Osteocyte (in vitro differentiated cells): Measurements from ENCODE around the gene SOX18. TPM values are rescaled to one million over a fixed set of nuclear protein-coding genes. Genes with fewer than 3 reads are reported as not detected.

Experiments used
- DNase-seq: peaks from one replicate; pipeline ENCODE4 v3.0.0; 2021; ENCODE audit warnings: mixed read lengths; ENCODE audit not compliant: unreplicated experiment; ENCODE audit errors: extremely low spot score
- H3K27ac Mint-ChIP-seq: one replicate; pipeline ENCODE4 v1.8.0; 2021; ENCODE audit warnings: mild to moderate bottlenecking, mixed read lengths; ENCODE audit not compliant: unreplicated experiment
- H3K27me3 Mint-ChIP-seq: one replicate; pipeline ENCODE4 v1.8.0; 2021; ENCODE audit warnings: mixed read lengths; ENCODE audit not compliant: unreplicated experiment
- H3K36me3 Mint-ChIP-seq: one replicate; pipeline ENCODE4 v1.8.0; 2021; ENCODE audit warnings: mixed read lengths; ENCODE audit not compliant: unreplicated experiment
- H3K4me1 Mint-ChIP-seq: one replicate; pipeline ENCODE4 v1.8.0; 2021; ENCODE audit warnings: mixed read lengths; ENCODE audit not compliant: unreplicated experiment
- H3K4me3 Mint-ChIP-seq: one replicate; pipeline ENCODE4 v1.8.0; 2021; ENCODE audit warnings: mild to moderate bottlenecking, moderate library complexity, mixed read lengths; ENCODE audit not compliant: unreplicated experiment
- H3K9me3 Mint-ChIP-seq: one replicate; pipeline ENCODE4 v1.8.0; 2021; ENCODE audit warnings: mixed read lengths; ENCODE audit not compliant: unreplicated experiment
- total RNA-seq: library from RNA; stranded (reverse); gene quantifications from 2 replicates; pipeline ENCODE4 v1.2.1, GENCODE V29; 2021
- TF ChIP-seq, protein P1 (sequence below): fragments of 200-600 bp; sonication (generic); IDR thresholded peaks from 2 replicates; pipeline ENCODE4 v1.5.0; 2021; ENCODE audit warnings: antibody characterized with exemption, mild to moderate bottlenecking, moderate library complexity

SOX18 gene
- total RNA-seq, 1 donor from 2014 or later, result 1.2 TPM

DNA sequence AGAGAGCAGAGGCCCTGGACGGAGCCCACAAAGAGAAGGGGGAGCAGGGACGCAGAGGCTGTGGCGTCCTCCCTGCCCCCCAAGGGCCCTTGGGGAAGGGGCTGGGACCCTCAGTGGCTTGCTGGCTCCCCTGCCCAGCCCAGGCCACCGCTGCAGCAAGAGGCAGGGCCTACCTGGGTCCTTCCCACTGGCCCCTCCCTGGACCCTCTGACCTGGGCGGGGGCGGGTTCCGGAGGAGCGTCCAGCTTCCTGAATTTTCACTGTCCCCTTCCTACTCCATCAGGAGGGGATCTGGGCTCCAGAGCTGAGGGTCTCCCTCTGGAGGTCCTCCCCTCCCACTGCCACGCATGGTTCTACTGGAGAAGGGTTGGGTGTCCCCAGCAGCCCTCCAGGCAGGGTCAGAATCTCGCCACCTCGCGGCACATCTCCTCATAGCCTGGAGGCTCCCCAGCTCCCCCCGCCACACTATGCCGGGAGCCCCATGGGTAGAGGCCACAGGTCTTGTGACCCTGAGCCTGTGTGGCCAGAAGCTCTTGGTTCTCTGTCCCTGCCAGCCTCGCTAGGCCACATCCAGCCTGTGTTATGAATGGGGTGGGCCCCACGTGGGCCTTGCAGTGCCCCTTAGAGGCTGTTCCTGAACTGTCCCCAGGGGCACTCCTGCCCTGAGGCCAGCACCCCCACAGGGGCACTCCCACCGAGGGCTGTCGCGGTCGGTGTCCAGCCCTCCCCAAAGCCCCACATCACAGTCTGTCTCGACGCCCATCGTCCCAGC lies 1.0 kb upstream of the SOX18 start:
- Mint-ChIP-seq H3K36me3 (no peaks in the 10 kb centered on the region), H3K4me3 (peak overlapping the region; percentile 44), H3K27me3 (no peaks in the 10 kb centered on the region), H3K27ac (no peak overlapping the region), H3K9me3 (no peaks in the 10 kb centered on the region), H3K4me1 (peaks cover 33% of the 10 kb centered on the region)
- TF ChIP-seq, protein P1, sequence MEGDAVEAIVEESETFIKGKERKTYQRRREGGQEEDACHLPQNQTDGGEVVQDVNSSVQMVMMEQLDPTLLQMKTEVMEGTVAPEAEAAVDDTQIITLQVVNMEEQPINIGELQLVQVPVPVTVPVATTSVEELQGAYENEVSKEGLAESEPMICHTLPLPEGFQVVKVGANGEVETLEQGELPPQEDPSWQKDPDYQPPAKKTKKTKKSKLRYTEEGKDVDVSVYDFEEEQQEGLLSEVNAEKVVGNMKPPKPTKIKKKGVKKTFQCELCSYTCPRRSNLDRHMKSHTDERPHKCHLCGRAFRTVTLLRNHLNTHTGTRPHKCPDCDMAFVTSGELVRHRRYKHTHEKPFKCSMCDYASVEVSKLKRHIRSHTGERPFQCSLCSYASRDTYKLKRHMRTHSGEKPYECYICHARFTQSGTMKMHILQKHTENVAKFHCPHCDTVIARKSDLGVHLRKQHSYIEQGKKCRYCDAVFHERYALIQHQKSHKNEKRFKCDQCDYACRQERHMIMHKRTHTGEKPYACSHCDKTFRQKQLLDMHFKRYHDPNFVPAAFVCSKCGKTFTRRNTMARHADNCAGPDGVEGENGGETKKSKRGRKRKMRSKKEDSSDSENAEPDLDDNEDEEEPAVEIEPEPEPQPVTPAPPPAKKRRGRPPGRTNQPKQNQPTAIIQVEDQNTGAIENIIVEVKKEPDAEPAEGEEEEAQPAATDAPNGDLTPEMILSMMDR, result no peak
- no peak for DNase-seq

DNA sequence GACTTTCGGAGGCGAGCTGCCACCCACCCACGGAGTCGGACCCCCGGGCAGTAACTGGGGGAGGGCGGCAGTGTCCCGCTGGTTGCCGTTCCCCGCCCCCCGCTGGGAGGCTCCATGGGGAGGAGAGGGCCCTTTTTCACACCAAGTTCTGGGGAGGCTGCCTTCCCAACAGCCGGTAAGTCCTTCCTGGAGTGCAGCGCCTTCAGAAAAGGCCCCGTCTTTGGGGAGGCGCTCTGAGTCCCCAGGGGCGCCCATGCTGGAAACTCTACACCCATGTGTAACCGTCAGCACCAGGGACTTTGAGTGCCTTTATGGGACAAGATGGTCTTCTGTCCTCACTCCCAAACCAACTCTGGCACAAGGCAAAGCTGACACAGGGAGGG lies 430 bp upstream of the SOX18 start:
- Mint-ChIP-seq H3K9me3 (no peaks in the 10 kb centered on the region), H3K27me3 (no peaks in the 10 kb centered on the region), H3K4me1 (peaks cover 33% of the 10 kb centered on the region), H3K36me3 (no peaks in the 10 kb centered on the region), H3K27ac (no peak overlapping the region), H3K4me3 (peak overlapping the region; percentile 50)
- TF ChIP-seq, protein P1, result no peak
- DNase-seq, result no peak

DNA sequence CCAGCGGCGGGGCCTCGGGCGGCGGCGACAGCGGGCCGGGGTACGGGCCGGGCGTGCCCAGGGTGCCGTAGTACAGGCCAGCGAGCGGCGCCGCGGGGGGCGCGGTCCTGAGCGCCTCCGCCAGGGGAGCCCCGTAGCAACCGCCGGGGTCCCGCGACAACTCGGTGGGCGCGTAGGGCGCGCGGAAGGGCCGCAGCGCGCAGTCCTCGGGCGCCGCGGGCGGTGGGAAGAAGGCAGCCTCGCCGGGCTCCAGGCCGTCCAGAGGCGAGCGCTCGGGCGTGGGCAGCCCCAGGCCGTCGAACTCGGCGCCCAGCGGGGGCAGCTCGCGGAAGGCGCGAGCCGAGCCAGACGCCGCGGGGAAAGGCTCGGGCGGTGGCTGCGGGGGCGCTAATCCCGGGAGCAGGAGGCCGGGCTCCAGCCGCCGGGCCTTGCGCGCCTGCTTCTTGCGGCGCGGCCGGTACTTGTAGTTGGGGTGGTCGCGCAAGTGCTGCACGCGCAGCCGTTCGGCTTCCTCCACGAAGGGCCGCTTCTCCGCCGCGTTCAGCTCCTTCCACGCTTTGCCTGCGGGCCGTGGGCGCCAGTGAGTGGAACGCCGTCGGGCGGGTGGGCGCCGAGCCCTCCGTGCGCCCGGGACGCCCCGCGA lies 916 bp downstream of the SOX18 start:
- no peaks in the 10 kb centered on the region for H3K36me3 Mint-ChIP-seq
- TF ChIP-seq, protein P1, result no peak
- peaks cover 34% of the 10 kb centered on the region for H3K4me1 Mint-ChIP-seq
- no peaks in the 10 kb centered on the region for H3K9me3 Mint-ChIP-seq
- no peaks in the 10 kb centered on the region for H3K27me3 Mint-ChIP-seq
- DNase-seq, result no peak
- no peak overlapping the region for H3K4me3 Mint-ChIP-seq
- H3K27ac Mint-ChIP-seq, result no peak overlapping the region

DNA sequence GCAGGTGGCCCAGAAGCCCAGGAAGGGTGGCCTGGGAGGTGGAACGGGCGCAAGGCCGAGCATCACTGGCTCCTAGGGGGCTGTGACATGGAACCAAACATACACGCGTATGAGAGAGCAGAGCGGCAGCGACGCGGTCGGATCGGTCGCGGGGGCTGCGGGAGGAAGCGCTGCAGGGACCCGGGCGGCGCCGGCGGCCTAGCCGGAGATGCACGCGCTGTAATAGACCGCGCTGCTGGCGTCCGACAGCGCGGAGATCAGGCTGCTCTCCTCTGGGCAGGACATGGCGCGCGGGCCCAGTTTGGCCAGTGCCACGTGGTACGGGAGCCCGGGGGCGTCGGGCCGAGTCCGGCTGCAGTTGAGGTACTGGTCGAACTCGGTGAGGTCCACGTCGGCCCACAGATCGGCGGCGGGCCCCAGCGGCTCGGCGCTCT lies 1.5 kb downstream of the SOX18 start:
- TF ChIP-seq, protein P1, result no peak
- no peaks in the 10 kb centered on the region for H3K27me3 Mint-ChIP-seq
- H3K4me3 Mint-ChIP-seq, result no peak overlapping the region
- H3K36me3 Mint-ChIP-seq, result no peaks in the 10 kb centered on the region
- H3K4me1 Mint-ChIP-seq, result peaks cover 32% of the 10 kb centered on the region
- DNase-seq, result no peak
- H3K27ac Mint-ChIP-seq, result no peak overlapping the region
- H3K9me3 Mint-ChIP-seq, result no peaks in the 10 kb centered on the region

DNA sequence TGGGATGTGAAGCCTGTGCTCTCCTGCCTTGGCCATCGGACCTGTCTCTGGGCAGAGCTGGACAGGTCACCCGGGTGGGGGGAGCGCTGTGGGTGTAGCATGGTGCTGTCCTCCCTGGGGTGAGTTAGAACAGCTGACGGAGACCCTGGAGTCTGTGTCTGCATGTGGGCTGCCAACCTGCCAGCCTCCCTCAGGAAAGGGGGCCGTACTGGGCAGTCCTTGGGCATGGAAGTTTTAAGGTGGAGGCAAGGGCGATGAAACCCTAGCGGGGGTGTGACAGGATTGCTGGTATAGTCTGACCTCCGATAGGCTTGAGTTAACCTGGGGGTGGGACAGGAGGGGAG lies 2.4 kb downstream of the SOX18 start:
- Mint-ChIP-seq H3K27me3 (no peaks in the 10 kb centered on the region), H3K9me3 (no peaks in the 10 kb centered on the region), H3K4me1 (peaks cover 34% of the 10 kb centered on the region), H3K36me3 (no peaks in the 10 kb centered on the region), H3K4me3 (no peak overlapping the region), H3K27ac (no peak overlapping the region)
- TF ChIP-seq, protein P1, result no peak
- no peak for DNase-seq
